Neural cell (in vitro differentiated cells): ENCODE measurements around the gene DDX21. TPM values are rescaled to one million over a fixed set of nuclear protein-coding genes. Genes with fewer than 3 reads are reported as not detected.

Experiments
- H2AFZ ChIP-seq: fragments of 200-600, 300-800 bp; sonication (generic), shearing (Covaris generic); 2 replicates; pipeline ENCODE4 v1.6.0; 2014; ENCODE audit warnings: low read depth, mild to moderate bottlenecking, antibody characterized with exemption, low read length, moderate library complexity
- H3F3A ChIP-seq: fragments of 200-600 bp; shearing (Covaris generic); 2 replicates; pipeline ENCODE4 v1.6.1; 2016; ENCODE audit warnings: mild to moderate bottlenecking, moderate library complexity, mixed read lengths, antibody characterized with exemption, low read length; ENCODE audit not compliant: insufficient read depth, poor library complexity, severe bottlenecking
- H3K27ac ChIP-seq: fragments of 200-600, 300-800 bp; sonication (generic), shearing (Covaris generic); 2 replicates; pipeline ENCODE4 v1.5.1; 2014; ENCODE audit warnings: mild to moderate bottlenecking, low read length, moderate library complexity
- H3K27me3 ChIP-seq: fragments of 300-800, 200-600 bp; sonication (generic), shearing (Covaris generic); 2 replicates; pipeline ENCODE4 v1.6.0; 2014; ENCODE audit warnings: mild to moderate bottlenecking, low read depth, low read length, moderate library complexity; ENCODE audit not compliant: insufficient read depth
- H3K36me3 ChIP-seq: fragments of 300-800, 200-600 bp; sonication (generic), shearing (Covaris generic); 2 replicates; pipeline ENCODE4 v1.5.1; 2014; ENCODE audit warnings: mild to moderate bottlenecking, antibody characterized with exemption, low read length, moderate library complexity; ENCODE audit not compliant: insufficient read depth
- H3K4me2 ChIP-seq: fragments of 300-800, 200-600 bp; sonication (generic), shearing (Covaris generic); 2 replicates; pipeline ENCODE4 v1.6.0; 2014; ENCODE audit warnings: mild to moderate bottlenecking, low read length
- H3K4me3 ChIP-seq: fragments of 300-800, 200-600 bp; sonication (generic), shearing (Covaris generic); 2 replicates; pipeline ENCODE4 v1.5.1; 2014; ENCODE audit warnings: mild to moderate bottlenecking, low read length, moderate library complexity
- H3K79me2 ChIP-seq: fragments of 200-600 bp; shearing (Covaris generic); replicated peaks from 2 replicates; pipeline ENCODE4 v1.6.0; 2014; ENCODE audit warnings: mild to moderate bottlenecking, low read length, moderate library complexity; ENCODE audit not compliant: insufficient read depth
- H3K9ac ChIP-seq: fragments of 300-800, 200-600 bp; sonication (generic), shearing (Covaris generic); 2 replicates; pipeline ENCODE4 v1.6.1; 2016; ENCODE audit warnings: mild to moderate bottlenecking, low read length, mixed read lengths
- H3K9me2 ChIP-seq: fragments of 200-600 bp; shearing (Covaris generic); 2 replicates; pipeline ENCODE4 v1.6.1; 2016; ENCODE audit warnings: mild to moderate bottlenecking, low read length, mixed read lengths; ENCODE audit not compliant: insufficient read depth
- H3K9me3 ChIP-seq: fragments of 200-600, 300-800 bp; sonication (generic), shearing (Covaris generic); 2 replicates; pipeline ENCODE4 v1.6.1; 2016; ENCODE audit warnings: mild to moderate bottlenecking, mixed run types, low read length, moderate library complexity, mixed read lengths
- H4K20me1 ChIP-seq: fragments of 200-600 bp; shearing (Covaris generic); 2 replicates; pipeline ENCODE4 v1.6.1; 2016; ENCODE audit warnings: mild to moderate bottlenecking, mixed run types; ENCODE audit not compliant: insufficient read depth
- EZH2 ChIP-seq: fragments of 200-600, 300-800 bp; shearing (Covaris generic), sonication (generic); IDR thresholded peaks from 2 replicates; pipeline ENCODE4 v1.6.1; 2014; ENCODE audit warnings: antibody characterized with exemption, low read length, borderline replicate concordance, mild to moderate bottlenecking; ENCODE audit not compliant: insufficient read depth, poor library complexity, severe bottlenecking
- MXI1 ChIP-seq: fragments of 450-650 bp; conservative IDR thresholded peaks from 2 replicates; pipeline ENCODE4 v1.6.1; 2014; ENCODE audit warnings: antibody characterized with exemption, mild to moderate bottlenecking; ENCODE audit not compliant: poor library complexity, severe bottlenecking
- RAD21 ChIP-seq: fragments of 450-650 bp; conservative IDR thresholded peaks from 2 replicates; pipeline ENCODE4 v1.6.1; 2014; ENCODE audit warnings: antibody characterized with exemption, mild to moderate bottlenecking, moderate library complexity
- SMC3 ChIP-seq: fragments of 450-650 bp; conservative IDR thresholded peaks from 2 replicates; pipeline ENCODE4 v1.6.1; 2014; ENCODE audit warnings: antibody characterized with exemption, mild to moderate bottlenecking, moderate library complexity; ENCODE audit not compliant: poor library complexity
- TAF1 ChIP-seq: IDR thresholded peaks from 2 replicates; pipeline ENCODE4 v1.6.1; 2012; ENCODE audit warnings: low read depth
- polyA plus RNA-seq: library from polyadenylated mRNA; depleted of rRNA; stranded (reverse); fragments of >200 nt; gene quantifications from 2 replicates; pipeline ENCODE4 v1.2.3, GENCODE V29; 2014
- small RNA-seq, 3 experiments: library from RNA; depleted of rRNA; stranded (forward); fragments of <200 nt; gene quantifications; one replicate each; pipeline ENCODE3, GENCODE V24; 2012
- TF ChIP-seq, protein P1 (sequence below): fragments of 450-650 bp; IDR thresholded peaks from 2 replicates; pipeline ENCODE4 v1.5.1; 2014; ENCODE audit warnings: antibody characterized with exemption, mild to moderate bottlenecking, moderate library complexity; ENCODE audit not compliant: poor library complexity, severe bottlenecking
- TF ChIP-seq, protein P2 (sequence below): IDR thresholded peaks from 2 replicates; pipeline ENCODE4 v1.6.1; 2012; ENCODE audit warnings: borderline replicate concordance

Gene DDX21
- polyA plus RNA-seq, 1 donor from 2014 or later, result 33.0 TPM

DNA sequence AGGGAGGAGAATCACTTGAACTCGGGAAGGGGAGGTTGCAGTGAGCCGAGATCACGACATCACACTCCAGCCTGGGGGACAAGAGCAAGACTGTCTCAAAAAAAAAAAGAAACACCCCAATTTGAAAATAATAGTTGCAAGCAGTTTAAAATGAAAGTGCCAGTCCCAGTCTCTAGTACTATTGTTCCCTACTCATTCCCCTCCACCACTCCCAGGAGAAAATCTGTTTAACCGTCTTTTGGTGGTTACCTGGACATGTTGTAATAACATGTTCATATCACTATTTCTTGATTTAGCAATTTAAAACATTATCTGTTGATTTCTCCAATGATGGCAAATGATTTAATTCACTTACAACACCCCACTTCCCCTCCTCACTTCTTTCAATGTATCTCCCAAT, 77.3 kb downstream of the DDX21 start:
- H3K4me3 ChIP-seq, result no peak overlapping the region
- no peaks in the 10 kb centered on the region for H3K27me3 ChIP-seq

More for the DNA sequence above, 77.3 kb downstream of the DDX21 start:
- Histone ChIP-seq H4K20me1 (no peaks in the 10 kb centered on the region), H3F3A (no peaks in the 10 kb centered on the region), H3K4me2 (no peak overlapping the region), H3K79me2 (no peaks in the 10 kb centered on the region), H3K9me2 (no peaks in the 10 kb centered on the region), H3K36me3 (no peaks in the 10 kb centered on the region), H3K9me3 (peaks cover 7% of the 10 kb centered on the region), H3K9ac (no peak overlapping the region), H3K27ac (no peak overlapping the region), H2AFZ (no peak overlapping the region)
- TF ChIP-seq SMC3 (no peak), EZH2 (no peak), MXI1 (no peak), RAD21 (no peak), TAF1 (no peak)
- TF ChIP-seq, protein P1, sequence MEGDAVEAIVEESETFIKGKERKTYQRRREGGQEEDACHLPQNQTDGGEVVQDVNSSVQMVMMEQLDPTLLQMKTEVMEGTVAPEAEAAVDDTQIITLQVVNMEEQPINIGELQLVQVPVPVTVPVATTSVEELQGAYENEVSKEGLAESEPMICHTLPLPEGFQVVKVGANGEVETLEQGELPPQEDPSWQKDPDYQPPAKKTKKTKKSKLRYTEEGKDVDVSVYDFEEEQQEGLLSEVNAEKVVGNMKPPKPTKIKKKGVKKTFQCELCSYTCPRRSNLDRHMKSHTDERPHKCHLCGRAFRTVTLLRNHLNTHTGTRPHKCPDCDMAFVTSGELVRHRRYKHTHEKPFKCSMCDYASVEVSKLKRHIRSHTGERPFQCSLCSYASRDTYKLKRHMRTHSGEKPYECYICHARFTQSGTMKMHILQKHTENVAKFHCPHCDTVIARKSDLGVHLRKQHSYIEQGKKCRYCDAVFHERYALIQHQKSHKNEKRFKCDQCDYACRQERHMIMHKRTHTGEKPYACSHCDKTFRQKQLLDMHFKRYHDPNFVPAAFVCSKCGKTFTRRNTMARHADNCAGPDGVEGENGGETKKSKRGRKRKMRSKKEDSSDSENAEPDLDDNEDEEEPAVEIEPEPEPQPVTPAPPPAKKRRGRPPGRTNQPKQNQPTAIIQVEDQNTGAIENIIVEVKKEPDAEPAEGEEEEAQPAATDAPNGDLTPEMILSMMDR, result no peak
- TF ChIP-seq, protein P2, sequence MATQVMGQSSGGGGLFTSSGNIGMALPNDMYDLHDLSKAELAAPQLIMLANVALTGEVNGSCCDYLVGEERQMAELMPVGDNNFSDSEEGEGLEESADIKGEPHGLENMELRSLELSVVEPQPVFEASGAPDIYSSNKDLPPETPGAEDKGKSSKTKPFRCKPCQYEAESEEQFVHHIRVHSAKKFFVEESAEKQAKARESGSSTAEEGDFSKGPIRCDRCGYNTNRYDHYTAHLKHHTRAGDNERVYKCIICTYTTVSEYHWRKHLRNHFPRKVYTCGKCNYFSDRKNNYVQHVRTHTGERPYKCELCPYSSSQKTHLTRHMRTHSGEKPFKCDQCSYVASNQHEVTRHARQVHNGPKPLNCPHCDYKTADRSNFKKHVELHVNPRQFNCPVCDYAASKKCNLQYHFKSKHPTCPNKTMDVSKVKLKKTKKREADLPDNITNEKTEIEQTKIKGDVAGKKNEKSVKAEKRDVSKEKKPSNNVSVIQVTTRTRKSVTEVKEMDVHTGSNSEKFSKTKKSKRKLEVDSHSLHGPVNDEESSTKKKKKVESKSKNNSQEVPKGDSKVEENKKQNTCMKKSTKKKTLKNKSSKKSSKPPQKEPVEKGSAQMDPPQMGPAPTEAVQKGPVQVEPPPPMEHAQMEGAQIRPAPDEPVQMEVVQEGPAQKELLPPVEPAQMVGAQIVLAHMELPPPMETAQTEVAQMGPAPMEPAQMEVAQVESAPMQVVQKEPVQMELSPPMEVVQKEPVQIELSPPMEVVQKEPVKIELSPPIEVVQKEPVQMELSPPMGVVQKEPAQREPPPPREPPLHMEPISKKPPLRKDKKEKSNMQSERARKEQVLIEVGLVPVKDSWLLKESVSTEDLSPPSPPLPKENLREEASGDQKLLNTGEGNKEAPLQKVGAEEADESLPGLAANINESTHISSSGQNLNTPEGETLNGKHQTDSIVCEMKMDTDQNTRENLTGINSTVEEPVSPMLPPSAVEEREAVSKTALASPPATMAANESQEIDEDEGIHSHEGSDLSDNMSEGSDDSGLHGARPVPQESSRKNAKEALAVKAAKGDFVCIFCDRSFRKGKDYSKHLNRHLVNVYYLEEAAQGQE, result no peak

Small RNA genes lying within 50 kb of the gene (small RNA-seq; reads per million reads assigned to genes)
- gene RNU6-571P, result 0 reads per million in 3 experiments

Other genes with a start within 250 kb of the DDX21 start
- gene CCAR1, start 234.9 kb upstream of the DDX21 start, polyA plus RNA-seq, result 51.4 and 58.1 TPM in 2 replicates
- gene STOX1, start 128.6 kb upstream of the DDX21 start, polyA plus RNA-seq, result 1.2 and 2.3 TPM in 2 replicates
- gene DDX50, start 54.9 kb upstream of the DDX21 start, polyA plus RNA-seq, result 45.6 and 51.1 TPM in 2 replicates
- 76.9 and 94.1 TPM in 2 replicates for gene KIFBP, start 32.6 kb downstream of the DDX21 start, polyA plus RNA-seq
- not detected in 2 replicates for gene SRGN, start 131.9 kb downstream of the DDX21 start, polyA plus RNA-seq
- gene VPS26A, start 168.0 kb downstream of the DDX21 start, polyA plus RNA-seq, result 44.2 and 48.9 TPM in 2 replicates
- gene SUPV3L1, start 224.1 kb downstream of the DDX21 start, polyA plus RNA-seq, result 30.8 and 33.3 TPM in 2 replicates